ENCODE data around the gene GALNT9. TPM values are rescaled to one million over a fixed set of nuclear protein-coding genes. Genes with fewer than 3 reads are reported as not detected.
"Not testable (repeated sequence)": the region's sequence is repeated elsewhere in the genome, so short reads cannot be mapped to it uniquely, and the experiment has no call there.

The GALNT9 gene
- total RNA-seq, 1 donor, result not detected

DNA sequence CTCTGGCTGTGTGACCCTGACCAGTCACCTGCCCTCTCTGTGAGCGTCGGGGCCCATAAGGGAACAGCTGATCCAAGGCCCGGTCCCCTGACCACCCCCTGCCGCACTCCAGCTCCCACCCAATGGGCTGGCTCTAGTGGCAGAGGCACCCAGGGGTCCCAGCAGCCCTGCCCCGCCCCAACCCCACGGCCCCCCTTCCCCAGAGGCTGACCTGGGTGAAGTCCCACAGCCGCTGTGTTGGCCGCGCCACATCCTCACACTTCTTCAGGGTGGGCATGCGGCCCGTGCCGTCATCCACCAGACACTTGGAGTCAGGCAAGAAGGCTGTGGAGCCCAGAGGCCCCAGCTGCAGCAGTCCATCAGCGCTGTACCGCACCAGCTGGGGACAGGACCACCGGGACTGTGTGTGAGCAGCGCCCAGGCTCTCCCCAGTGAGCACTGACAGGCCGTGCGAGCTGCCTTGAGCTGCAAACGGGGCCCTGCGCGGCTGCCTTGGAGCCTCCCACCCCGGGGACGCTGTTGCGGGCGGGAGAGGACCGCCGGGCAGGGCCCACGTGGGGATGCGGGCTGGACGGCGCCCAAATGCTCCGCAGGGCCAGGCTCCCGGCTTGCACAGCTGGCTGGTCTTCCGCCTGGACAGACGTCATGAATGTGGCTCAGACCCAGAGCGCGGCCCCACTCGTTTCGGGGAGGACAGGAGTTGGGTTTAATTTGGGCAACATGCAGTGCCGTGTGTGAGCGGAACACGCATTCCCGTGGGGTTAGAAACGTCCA lies 131.6 kb downstream of the GALNT9 start:
- TF ChIP-seq, protein P1, sequence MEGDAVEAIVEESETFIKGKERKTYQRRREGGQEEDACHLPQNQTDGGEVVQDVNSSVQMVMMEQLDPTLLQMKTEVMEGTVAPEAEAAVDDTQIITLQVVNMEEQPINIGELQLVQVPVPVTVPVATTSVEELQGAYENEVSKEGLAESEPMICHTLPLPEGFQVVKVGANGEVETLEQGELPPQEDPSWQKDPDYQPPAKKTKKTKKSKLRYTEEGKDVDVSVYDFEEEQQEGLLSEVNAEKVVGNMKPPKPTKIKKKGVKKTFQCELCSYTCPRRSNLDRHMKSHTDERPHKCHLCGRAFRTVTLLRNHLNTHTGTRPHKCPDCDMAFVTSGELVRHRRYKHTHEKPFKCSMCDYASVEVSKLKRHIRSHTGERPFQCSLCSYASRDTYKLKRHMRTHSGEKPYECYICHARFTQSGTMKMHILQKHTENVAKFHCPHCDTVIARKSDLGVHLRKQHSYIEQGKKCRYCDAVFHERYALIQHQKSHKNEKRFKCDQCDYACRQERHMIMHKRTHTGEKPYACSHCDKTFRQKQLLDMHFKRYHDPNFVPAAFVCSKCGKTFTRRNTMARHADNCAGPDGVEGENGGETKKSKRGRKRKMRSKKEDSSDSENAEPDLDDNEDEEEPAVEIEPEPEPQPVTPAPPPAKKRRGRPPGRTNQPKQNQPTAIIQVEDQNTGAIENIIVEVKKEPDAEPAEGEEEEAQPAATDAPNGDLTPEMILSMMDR (IDR thresholded peaks at IDR 0.05; ENCODE audit: insufficient read depth, low read depth, low read length), result no peak
- DNase-seq (ENCODE audit: low read depth), result no peak
- H3K4me3 ChIP-seq (ENCODE audit: low read depth, low read length), result no peak overlapping the region

DNA sequence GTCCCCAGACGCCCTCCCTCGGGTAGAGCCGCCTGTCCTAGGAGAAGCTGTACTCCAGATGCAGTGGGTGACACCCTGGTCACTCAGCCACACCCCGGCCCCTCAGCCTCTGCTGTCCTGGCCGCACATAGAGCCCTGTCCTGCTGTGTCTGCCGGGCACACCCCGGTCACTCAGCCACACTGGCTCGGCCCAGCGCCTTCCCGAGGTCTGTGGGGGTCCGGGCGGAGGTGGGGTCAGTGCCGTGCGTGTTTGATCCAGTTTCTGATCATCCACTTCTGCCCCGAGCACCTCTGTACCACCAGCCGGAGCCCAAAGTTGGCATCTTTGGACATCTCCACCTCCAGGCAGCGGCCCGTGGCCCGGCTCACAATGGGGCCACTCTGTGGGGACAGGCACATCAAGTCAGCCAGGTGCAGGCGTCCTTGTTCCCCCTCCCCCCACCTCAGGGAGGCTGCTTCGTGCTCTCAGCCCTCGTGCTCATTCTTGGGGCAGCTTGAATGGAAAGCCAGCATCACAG lies 132.5 kb downstream of the GALNT9 start:
- no peak for DNase-seq (ENCODE audit: low read depth)
- TF ChIP-seq, protein P1 (IDR thresholded peaks at IDR 0.05; ENCODE audit: insufficient read depth, low read depth, low read length), result no peak
- no peak overlapping the region for H3K4me3 ChIP-seq (ENCODE audit: low read depth, low read length)

DNA sequence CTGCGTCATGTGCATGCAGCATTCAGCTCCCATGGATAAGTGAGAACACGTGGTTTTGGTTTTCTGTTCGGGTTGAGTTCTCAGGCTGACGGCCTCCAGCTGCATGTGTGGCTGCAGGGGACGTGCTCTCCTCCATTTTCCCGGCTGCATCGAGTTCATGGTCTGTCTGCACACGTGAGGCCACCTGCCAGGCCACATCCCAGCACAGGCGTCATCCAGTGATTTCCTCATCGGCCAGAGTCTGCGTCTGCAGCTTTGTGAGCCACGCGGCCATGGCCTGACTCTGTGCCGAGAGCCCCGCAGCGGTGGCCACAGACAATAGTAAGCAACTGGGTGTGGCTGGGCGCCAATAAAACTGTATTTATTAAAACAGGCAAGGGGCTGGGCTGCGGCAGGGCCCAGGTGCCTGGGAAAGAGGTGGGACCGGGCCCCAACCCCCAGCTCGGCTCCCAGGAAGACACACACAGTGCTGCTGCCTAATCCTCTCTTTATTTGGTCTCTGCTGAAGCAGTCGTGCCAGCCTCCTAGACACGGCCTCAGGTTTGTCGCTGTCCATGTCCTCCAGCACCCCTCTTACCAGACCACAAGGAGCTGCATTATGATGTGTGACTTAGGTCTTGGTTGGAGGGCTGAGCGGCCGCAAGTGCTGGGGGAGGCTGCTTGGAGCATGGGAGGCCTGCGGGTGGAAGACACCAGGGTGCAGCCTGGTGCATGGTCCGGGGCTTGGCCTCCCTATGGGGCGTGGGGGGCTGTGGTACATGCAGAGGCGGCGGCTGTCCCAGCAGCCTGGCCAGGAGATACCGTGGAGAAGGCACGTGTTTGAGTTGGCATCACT lies 133.1 kb downstream of the GALNT9 start:
- DNase-seq (ENCODE audit: low read depth), result no peak
- TF ChIP-seq, protein P1 (IDR thresholded peaks at IDR 0.05; ENCODE audit: insufficient read depth, low read depth, low read length), result no peak
- no peak overlapping the region for H3K4me3 ChIP-seq (ENCODE audit: low read depth, low read length)

DNA sequence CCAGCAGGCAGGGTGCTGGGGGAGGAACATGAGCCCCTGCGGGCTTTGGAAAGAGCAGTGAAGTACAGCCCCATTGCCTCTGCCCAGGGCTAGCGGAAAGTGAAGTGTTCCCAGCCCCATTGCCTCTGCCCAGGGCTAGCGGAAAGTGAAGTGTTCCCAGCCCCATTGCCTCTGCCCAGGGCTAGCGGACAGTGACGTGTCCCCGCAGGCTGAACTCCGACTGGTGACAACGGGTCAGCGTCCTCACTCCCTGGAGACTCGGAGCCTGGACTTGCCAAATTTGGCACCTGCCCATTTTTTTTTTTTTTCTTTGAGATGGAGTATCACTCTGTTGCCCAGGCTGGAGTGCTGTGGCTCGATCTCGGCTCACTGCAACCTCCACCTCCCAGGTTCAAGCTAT lies 134.1 kb downstream of the GALNT9 start:
- not testable (repeated sequence) for H3K4me3 ChIP-seq (ENCODE audit: low read depth, low read length); DNase-seq (ENCODE audit: low read depth)

DNA sequence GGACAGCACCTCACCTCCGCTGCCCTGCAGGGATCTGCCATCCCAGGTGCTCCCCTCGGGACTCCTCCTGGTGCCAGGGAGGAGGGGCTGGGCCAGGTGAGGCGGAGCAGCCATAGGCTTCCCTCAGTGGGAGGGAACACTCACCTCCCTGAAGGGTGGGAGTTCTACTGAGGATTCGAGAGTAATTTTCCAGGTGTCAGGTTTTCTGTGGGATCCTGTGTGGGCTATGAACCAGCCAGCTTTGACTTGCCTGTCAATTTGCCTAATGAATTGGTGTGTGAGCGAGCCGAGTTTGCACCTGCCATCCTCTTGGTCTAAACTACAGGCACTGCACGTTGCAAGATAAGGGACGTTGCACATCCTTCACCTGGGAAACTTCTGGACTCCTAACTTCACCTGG lies 134.8 kb downstream of the GALNT9 start:
- no peak overlapping the region for H3K4me3 ChIP-seq (ENCODE audit: low read depth, low read length)
- TF ChIP-seq, protein P1 (IDR thresholded peaks at IDR 0.05; ENCODE audit: insufficient read depth, low read depth, low read length), result no peak
- no peak for DNase-seq (ENCODE audit: low read depth)

DNA sequence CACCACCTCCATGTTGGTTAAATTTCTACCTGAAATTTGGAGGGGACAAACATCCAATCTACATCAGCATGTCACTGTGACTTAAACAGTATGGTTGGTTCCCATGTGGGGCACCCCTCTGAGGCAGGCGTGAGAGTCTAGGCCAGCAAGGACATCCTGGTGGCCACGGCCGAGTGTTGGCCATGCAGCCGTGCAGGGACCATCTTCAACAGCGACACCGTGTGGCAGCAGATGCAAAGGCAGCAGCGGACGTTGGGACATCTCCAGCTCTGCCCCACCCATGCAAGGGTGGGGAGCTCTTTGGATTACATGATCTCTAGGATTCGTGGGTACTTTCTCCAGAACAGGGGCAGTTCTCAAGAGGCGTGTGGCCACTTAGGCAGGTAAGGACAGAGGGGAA lies 135.3 kb downstream of the GALNT9 start:
- no peak for DNase-seq (ENCODE audit: low read depth)
- TF ChIP-seq, protein P1 (IDR thresholded peaks at IDR 0.05; ENCODE audit: insufficient read depth, low read depth, low read length), result peak; percentile 24
- H3K4me3 ChIP-seq (ENCODE audit: low read depth, low read length), result no peak overlapping the region
